GM21528 (cell line): ENCODE results near the gene MME.
"Not testable (repeated sequence)": the region's sequence is repeated elsewhere in the genome, so short reads cannot be mapped to it uniquely, and the experiment has no call there.

Source experiments
- ATAC-seq: cut with Tn5 transposase; IDR thresholded peaks from one replicate; pipeline ENCODE4 v1.9.1; 2021; ENCODE audit warnings: mild to moderate bottlenecking, moderate library complexity; ENCODE audit not compliant: unreplicated experiment, low FRiP score

The MME gene

GRCh38 chr3:155134311-155134710 is 54.2 kb downstream of the MME start:
- not testable (repeated sequence) for ATAC-seq

- no peak for ATAC-seq
Observed at GRCh38 chr3:155135003-155135402, 54.9 kb downstream of the MME start.

GRCh38 chr3:155138677-155139076 is 58.6 kb downstream of the MME start:
- ATAC-seq, result no peak

GRCh38 chr3:155147588-155147987 is 67.5 kb downstream of the MME start:
- no peak for ATAC-seq

- ATAC-seq, result no peak
Observed at GRCh38 chr3:155149494-155149893, 69.4 kb downstream of the MME start.

- no peak for ATAC-seq
Observed at GRCh38 chr3:155153242-155154186, 73.4 kb downstream of the MME start.

GRCh38 chr3:155154255-155154654 is 74.1 kb downstream of the MME start:
- no peak for ATAC-seq

- no peak for ATAC-seq
Observed at GRCh38 chr3:155158346-155159037, 78.4 kb downstream of the MME start.

- ATAC-seq, result no peak
Observed at GRCh38 chr3:155159301-155159700, 79.2 kb downstream of the MME start.

- no peak for ATAC-seq
Observed at GRCh38 chr3:155161640-155162292, 81.6 kb downstream of the MME start.

- ATAC-seq, result no peak
Observed at GRCh38 chr3:155164306-155164705, 84.2 kb downstream of the MME start.

GRCh38 chr3:155166441-155166840 is 86.3 kb downstream of the MME start:
- no peak for ATAC-seq

- ATAC-seq, result no peak
Observed at GRCh38 chr3:155169197-155169596, 89.1 kb downstream of the MME start.

GRCh38 chr3:155173771-155174170 is 93.7 kb downstream of the MME start:
- ATAC-seq, result no peak

- ATAC-seq, result no peak
Observed at GRCh38 chr3:155178810-155179436, 98.8 kb downstream of the MME start.

- ATAC-seq, result no peak
Observed at GRCh38 chr3:155179437-155179827, 99.3 kb downstream of the MME start.

GRCh38 chr3:155179966-155180757 is 100.0 kb downstream of the MME start:
- ATAC-seq, result no peak

- no peak for ATAC-seq
Observed at GRCh38 chr3:155182467-155182866, 102.3 kb downstream of the MME start.

- ATAC-seq, result no peak
Observed at GRCh38 chr3:155184011-155184410, 103.9 kb downstream of the MME start.

- no peak for ATAC-seq
Observed at GRCh38 chr3:155185631-155186071, 105.5 kb downstream of the MME start.
